Uterus (tissue), 2 donors: Measurements from ENCODE around the gene OR6Y1.

ENCODE experiments used
- POLR2A ChIP-seq, 2 donors: fragments of 450-650 bp; IDR thresholded peaks; one replicate each; pipeline ENCODE4 v1.6.1; 2016; ENCODE audit warnings: antibody characterized with exemption in 2 of 2, mild to moderate bottlenecking in 1 of 2, moderate library complexity in 1 of 2
- TF ChIP-seq, protein P1 (sequence below), 4 experiments: fragments of 200-600 bp in 2 of 4; fragments of 450-650 bp in 2 of 4; sonication (generic) in 2 of 4; IDR thresholded peaks; one replicate each; pipeline ENCODE4 v1.5.1; 2016 to 2019; ENCODE audit warnings: antibody characterized with exemption in 4 of 4, mild to moderate bottlenecking in 2 of 4, moderate library complexity in 1 of 4

DNA sequence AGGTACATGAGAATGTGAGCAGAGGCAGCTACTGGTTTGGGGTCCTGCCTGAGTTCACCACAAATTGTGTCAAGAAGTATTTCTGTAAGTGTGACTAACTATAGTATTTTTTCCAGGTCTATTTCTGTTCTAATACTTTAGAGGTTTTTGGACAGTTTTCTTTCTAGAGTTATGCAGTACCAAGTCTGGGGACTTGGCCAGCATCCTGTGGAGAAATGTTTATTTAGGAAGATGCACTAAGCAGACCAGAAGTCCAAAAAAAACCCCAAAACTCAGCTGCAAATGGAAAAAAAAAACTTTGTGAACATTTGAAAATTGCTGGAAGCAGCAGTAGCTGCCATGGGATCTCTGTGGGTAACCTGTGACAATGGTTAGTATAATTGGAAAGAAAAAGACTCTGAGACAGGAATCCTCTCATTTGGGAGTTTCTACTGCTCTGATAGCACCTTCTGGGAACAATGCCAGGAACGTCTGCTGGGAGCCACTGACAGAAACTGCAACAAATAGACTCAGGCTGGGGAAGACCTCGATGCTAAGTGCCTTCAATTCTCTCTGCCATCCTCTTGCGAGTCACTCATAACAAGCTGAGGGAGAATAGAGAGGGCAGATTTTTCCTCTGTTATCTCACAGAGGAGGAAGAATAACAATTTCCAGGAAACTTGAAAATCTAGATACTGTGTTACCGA is 44.6 kb downstream of the OR6Y1 start:
- TF ChIP-seq, protein P1, sequence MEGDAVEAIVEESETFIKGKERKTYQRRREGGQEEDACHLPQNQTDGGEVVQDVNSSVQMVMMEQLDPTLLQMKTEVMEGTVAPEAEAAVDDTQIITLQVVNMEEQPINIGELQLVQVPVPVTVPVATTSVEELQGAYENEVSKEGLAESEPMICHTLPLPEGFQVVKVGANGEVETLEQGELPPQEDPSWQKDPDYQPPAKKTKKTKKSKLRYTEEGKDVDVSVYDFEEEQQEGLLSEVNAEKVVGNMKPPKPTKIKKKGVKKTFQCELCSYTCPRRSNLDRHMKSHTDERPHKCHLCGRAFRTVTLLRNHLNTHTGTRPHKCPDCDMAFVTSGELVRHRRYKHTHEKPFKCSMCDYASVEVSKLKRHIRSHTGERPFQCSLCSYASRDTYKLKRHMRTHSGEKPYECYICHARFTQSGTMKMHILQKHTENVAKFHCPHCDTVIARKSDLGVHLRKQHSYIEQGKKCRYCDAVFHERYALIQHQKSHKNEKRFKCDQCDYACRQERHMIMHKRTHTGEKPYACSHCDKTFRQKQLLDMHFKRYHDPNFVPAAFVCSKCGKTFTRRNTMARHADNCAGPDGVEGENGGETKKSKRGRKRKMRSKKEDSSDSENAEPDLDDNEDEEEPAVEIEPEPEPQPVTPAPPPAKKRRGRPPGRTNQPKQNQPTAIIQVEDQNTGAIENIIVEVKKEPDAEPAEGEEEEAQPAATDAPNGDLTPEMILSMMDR (IDR thresholded peaks at IDR 0.05): no peak
- TF ChIP-seq POLR2A (IDR thresholded peaks at IDR 0.05): no peak
